Caco-2 (cell line): ENCODE results near the gene CEP72. TPM values are rescaled to one million over a fixed set of nuclear protein-coding genes. Genes with fewer than 3 reads are reported as not detected.

Experiments
- BruUV-seq: library from RNA; stranded (reverse); fragments of 400-500 nt; replicated peaks from 2 replicates; lab custom pipeline; 2021; lab: Mats Ljungman, UMichigan
- CTCF ChIA-PET: fragments of 300-600 bp; sonication (Branson Sonifier 250); formaldehyde crosslinking; loops from one replicate; lab custom pipeline; 2022; ENCODE audit warnings: antibody characterized with exemption; lab: Charles Lee
- POLR2A ChIA-PET: fragments of 300-600 bp; sonication (Branson Sonifier 250); formaldehyde crosslinking; loops from one replicate; lab custom pipeline; 2022; ENCODE audit warnings: antibody characterized with exemption; lab: Charles Lee
- DNase-seq, 2 experiments: peaks; one replicate each; pipeline versions ENCODE4 v3.0.0 to v3.0.0-alpha.2; 2020 to 2022
- H3K27me3 ChIP-seq: replicated peaks from 2 replicates; pipeline ENCODE4 v1.6.0; 2011; ENCODE audit warnings: low read length; ENCODE audit not compliant: control insufficient read depth, insufficient read depth
- H3K36me3 ChIP-seq: 2 replicates; pipeline ENCODE4 v1.5.1; 2011; ENCODE audit warnings: low read length; ENCODE audit not compliant: control insufficient read depth, insufficient read depth
- H3K4me1 ChIP-seq: fragments of 250-450 bp; sonication (Bioruptor Pico); 2 replicates; pipeline ENCODE4 v1.5.1; 2020; ENCODE audit warnings: mild to moderate bottlenecking
- H3K4me3 ChIP-seq: 2 replicates; pipeline ENCODE4 v1.5.1; 2011; ENCODE audit warnings: low read depth, mild to moderate bottlenecking, control low read depth, low read length
- H3K9me3 ChIP-seq: fragments of 250-450 bp; sonication (Bioruptor Pico); 2 replicates; pipeline ENCODE4 v1.5.1; 2020; ENCODE audit warnings: mild to moderate bottlenecking, moderate library complexity
- H3K27ac Mint-ChIP-seq: one replicate; pipeline ENCODE4 v1.8.0; 2022; ENCODE audit warnings: mixed read lengths; ENCODE audit not compliant: unreplicated experiment
- H3K27me3 Mint-ChIP-seq: one replicate; pipeline ENCODE4 v1.8.0; 2022; ENCODE audit warnings: mixed read lengths; ENCODE audit not compliant: insufficient read depth, unreplicated experiment
- H3K36me3 Mint-ChIP-seq: one replicate; pipeline ENCODE4 v1.8.0; 2022; ENCODE audit warnings: mild to moderate bottlenecking, mixed read lengths; ENCODE audit not compliant: insufficient read depth, unreplicated experiment
- H3K4me1 Mint-ChIP-seq: one replicate; pipeline ENCODE4 v1.8.0; 2022; ENCODE audit warnings: low read depth, mixed read lengths; ENCODE audit not compliant: unreplicated experiment
- H3K4me3 Mint-ChIP-seq: one replicate; pipeline ENCODE4 v1.8.0; 2022; ENCODE audit warnings: mild to moderate bottlenecking, moderate library complexity, mixed read lengths; ENCODE audit not compliant: unreplicated experiment
- H3K9me3 Mint-ChIP-seq: one replicate; pipeline ENCODE4 v1.8.0; 2022; ENCODE audit warnings: mixed read lengths; ENCODE audit not compliant: unreplicated experiment
- CTCF ChIP-seq, 2 experiments: fragments of 200-600 bp in 1 of 2; IDR thresholded peaks; 1 replicate in 1 of 2; 2 replicates in 1 of 2; pipeline versions ENCODE4 v1.5.1 to v1.8.0; 2011 to 2022; ENCODE audit warnings: antibody characterized with exemption in 1 of 2, control low read depth in 1 of 2, inconsistent platforms in 1 of 2, low read depth in 1 of 2, low read length in 1 of 2, mild to moderate bottlenecking in 1 of 2, moderate library complexity in 1 of 2; ENCODE audit not compliant: insufficient read depth in 1 of 2, severe bottlenecking in 1 of 2, unreplicated experiment in 1 of 2
- intact Hi-C: fragments of 100-400 bp; cut with micrococcal nuclease; formaldehyde crosslinking; loops from one replicate; pipeline ENCODE4 v1.10.0; 2022; ENCODE audit not compliant: unreplicated experiment
- total RNA-seq: library from RNA; stranded (reverse); gene quantifications from 2 replicates; pipeline ENCODE4 v1.2.3, GENCODE V29; 2022

CEP72 gene
- total RNA-seq, 1 experiment from 2014 or later = 36.6 TPM

- Histone ChIP-seq H3K4me3 (no peak overlapping the region), H3K9me3 (peaks cover 8% of the 10 kb centered on the region; the same call in 1 of the 2 replicates), H3K27me3 (no peaks in the 10 kb centered on the region), H3K36me3 (no peaks in the 10 kb centered on the region; the same call in 1 of the 2 replicates), H3K4me1 (no peaks in the 10 kb centered on the region)
- ChIA-PET CTCF (no interaction called here), POLR2A (no interaction called here)
- peaks cover 24% of the 10 kb centered on the region for H3K9me3 Mint-ChIP-seq
- no peak for TF ChIP-seq CTCF (IDR thresholded peaks at IDR 0.05; ENCODE audit: insufficient read depth in 1 of 2, low read depth in 1 of 2, low read length in 1 of 2, severe bottlenecking in 1 of 2, unreplicated experiment in 1 of 2)
- no peak overlapping the region for H3K27ac Mint-ChIP-seq
- no peaks in the 10 kb centered on the region for H3K4me1 Mint-ChIP-seq
- no peak overlapping the region for H3K4me3 Mint-ChIP-seq
- H3K36me3 Mint-ChIP-seq = peaks cover 58% of the 10 kb centered on the region
- H3K27me3 Mint-ChIP-seq = no peaks in the 10 kb centered on the region
- no TSS peak for BruUV-seq
- DNase-seq = no peak
- intact Hi-C loops = loop anchor here (10.0 kb wide), 1 partner anchor 174 kb away; the partner anchor contains the start of gene EXOC3
These were observed 6.3 kb downstream of the CEP72 start for GRCh38 chr5:618450-618849.

GRCh38 chr5:619444-619843 is 7.3 kb downstream of the CEP72 start:
- Histone ChIP-seq H3K36me3 (no peaks in the 10 kb centered on the region; the same call in 1 of the 2 replicates), H3K9me3 (no peaks in the 10 kb centered on the region), H3K27me3 (no peaks in the 10 kb centered on the region), H3K4me3 (no peak overlapping the region), H3K4me1 (no peaks in the 10 kb centered on the region)
- Mint-ChIP-seq H3K9me3 (peaks cover 20% of the 10 kb centered on the region), H3K27ac (no peak overlapping the region), H3K4me3 (no peak overlapping the region), H3K27me3 (no peaks in the 10 kb centered on the region), H3K36me3 (peaks cover 58% of the 10 kb centered on the region), H3K4me1 (no peaks in the 10 kb centered on the region)
- intact Hi-C loops = loop anchor here (10.0 kb wide), 1 partner anchor 175 kb away; the partner anchor contains the start of gene EXOC3
- no peak for DNase-seq
- ChIA-PET POLR2A (no interaction called here), CTCF (no interaction called here)
- no TSS peak for BruUV-seq
- no peak for TF ChIP-seq CTCF (IDR thresholded peaks at IDR 0.05; ENCODE audit: insufficient read depth in 1 of 2, low read depth in 1 of 2, low read length in 1 of 2, severe bottlenecking in 1 of 2, unreplicated experiment in 1 of 2)

- Mint-ChIP-seq H3K4me3 (no peak overlapping the region), H3K27ac (no peak overlapping the region), H3K9me3 (peaks cover 14% of the 10 kb centered on the region), H3K27me3 (no peaks in the 10 kb centered on the region), H3K4me1 (no peaks in the 10 kb centered on the region), H3K36me3 (peaks cover 55% of the 10 kb centered on the region)
- intact Hi-C loops = no loop called here
- Histone ChIP-seq H3K9me3 (no peaks in the 10 kb centered on the region), H3K27me3 (no peaks in the 10 kb centered on the region), H3K4me3 (no peak overlapping the region), H3K36me3 (no peaks in the 10 kb centered on the region; the same call in 1 of the 2 replicates), H3K4me1 (no peaks in the 10 kb centered on the region)
- no TSS peak for BruUV-seq
- ChIA-PET POLR2A (no interaction called here), CTCF (no interaction called here)
- TF ChIP-seq CTCF (IDR thresholded peaks at IDR 0.05; ENCODE audit: insufficient read depth in 1 of 2, low read depth in 1 of 2, low read length in 1 of 2, severe bottlenecking in 1 of 2, unreplicated experiment in 1 of 2) = no peak
- DNase-seq = no peak
These were observed 8.0 kb downstream of the CEP72 start for GRCh38 chr5:620152-620551.
